B cell (primary cell): ENCODE data around the gene KNOP1. TPM values are rescaled to one million over a fixed set of nuclear protein-coding genes. Genes with fewer than 3 reads are reported as not detected.

Experiments used
- ATAC-seq: fragments of 200-7000 bp; cut with Tn5 transposase; one replicate; pipeline ENCODE4 v1.10.0; 2021; ENCODE audit warnings: low read depth, mild to moderate bottlenecking, moderate number of reproducible peaks, moderate library complexity
- CTCF ChIA-PET: fragments of 350-600 bp; sonication (Branson Sonifier 250); formaldehyde crosslinking; loops from one replicate; lab custom pipeline; 2021; ENCODE audit warnings: antibody characterized with exemption, inconsistent platforms; lab: Charles Lee
- POLR2A ChIA-PET: fragments of 350-600 bp; sonication (Branson Sonifier 250); formaldehyde crosslinking; loops from one replicate; lab custom pipeline; 2021; ENCODE audit warnings: antibody characterized with exemption; lab: Charles Lee
- DNase-seq: peaks from one replicate; pipeline ENCODE4 v3.0.0; 2013
- H2AFZ ChIP-seq: 2 replicates; pipeline ENCODE4 v1.6.1; 2012; ENCODE audit warnings: mild to moderate bottlenecking, low read depth, low read length; ENCODE audit not compliant: insufficient read depth, poor library complexity, severe bottlenecking
- H3K27ac ChIP-seq, 2 donors: 1 replicate in 1 of 2; 2 replicates in 1 of 2; pipeline ENCODE4 v1.5.1; 2012 to 2013; ENCODE audit warnings: low read length in 2 of 2, mild to moderate bottlenecking in 2 of 2, moderate library complexity in 1 of 2
- H3K27me3 ChIP-seq, 4 experiments: fragments of 200-600 bp in 1 of 4; sonication (generic) in 1 of 4; replicated peaks in 1 of 4; 1 replicate in 2 of 4; 2 replicates in 2 of 4; pipeline versions ENCODE4 v1.6.1 to v1.7.0; 2013 to 2016; ENCODE audit warnings: low read length in 3 of 4, mild to moderate bottlenecking in 2 of 4, mixed read lengths in 1 of 4, moderate library complexity in 1 of 4; ENCODE audit not compliant: insufficient read depth in 4 of 4, control insufficient read depth in 3 of 4; ENCODE audit errors: control extremely low read depth in 1 of 4
- H3K36me3 ChIP-seq, 2 experiments: replicated peaks in 1 of 2; 1 replicate in 1 of 2; 2 replicates in 1 of 2; pipeline versions ENCODE4 v1.6.1 to v1.7.1; 2013; ENCODE audit warnings: low read length in 1 of 2; ENCODE audit not compliant: insufficient read depth in 2 of 2, control insufficient read depth in 1 of 2; ENCODE audit errors: control extremely low read depth in 1 of 2, extremely low read depth in 1 of 2
- H3K4me1 ChIP-seq, 2 donors: fragments of 200-600 bp in 1 of 2; sonication (generic) in 1 of 2; 1 replicate in 1 of 2; 2 replicates in 1 of 2; pipeline versions ENCODE4 v1.5.1 to v1.6.1; 2013 to 2017; ENCODE audit warnings: low read length in 2 of 2; ENCODE audit not compliant: control insufficient read depth in 2 of 2, insufficient read depth in 2 of 2
- H3K4me2 ChIP-seq: replicated peaks from 2 replicates; pipeline ENCODE3; 2012; ENCODE audit warnings: mild to moderate bottlenecking, low read depth, low read length; ENCODE audit not compliant: poor library complexity, severe bottlenecking
- H3K4me3 ChIP-seq, 5 experiments: fragments of 200-600 bp in 1 of 5; sonication (generic) in 1 of 5; 1 replicate in 3 of 5; 2 replicates in 2 of 5; pipeline versions ENCODE4 v1.5.1 to v1.7.0; 2011 to 2016; ENCODE audit warnings: low read length in 4 of 5, mild to moderate bottlenecking in 4 of 5, low read depth in 2 of 5, control low read depth in 1 of 5, moderate library complexity in 1 of 5; ENCODE audit not compliant: insufficient read depth in 1 of 5; ENCODE audit errors: control extremely low read depth in 1 of 5, extremely low read depth in 1 of 5
- H3K79me2 ChIP-seq: fragments of 200-600 bp; sonication (generic); one replicate; pipeline ENCODE4 v1.6.0; 2016; ENCODE audit warnings: low read length; ENCODE audit not compliant: control insufficient read depth, insufficient read depth
- H3K9ac ChIP-seq: fragments of 200-600 bp; sonication (generic); 2 replicates; pipeline ENCODE4 v1.6.1; 2017; ENCODE audit warnings: mild to moderate bottlenecking, low read length, moderate library complexity
- H3K9me3 ChIP-seq, 3 donors: one replicate each; pipeline versions ENCODE4 v1.6.1 to v1.7.1; 2013; ENCODE audit warnings: low read length in 2 of 3; ENCODE audit not compliant: control insufficient read depth in 2 of 3, insufficient read depth in 1 of 3; ENCODE audit errors: control extremely low read depth in 1 of 3
- H4K20me1 ChIP-seq: 2 replicates; pipeline ENCODE4 v1.6.0; 2012; ENCODE audit warnings: mild to moderate bottlenecking, low read length; ENCODE audit not compliant: insufficient read depth, control insufficient read depth, poor library complexity, severe bottlenecking
- H3K27ac Mint-ChIP-seq: one replicate; pipeline ENCODE4 v1.8.0; 2021; ENCODE audit warnings: mixed read lengths
- H3K27me3 Mint-ChIP-seq: one replicate; pipeline ENCODE4 v1.8.0; 2021; ENCODE audit warnings: mixed read lengths
- H3K4me1 Mint-ChIP-seq: one replicate; pipeline ENCODE4 v1.8.0; 2021; ENCODE audit warnings: mixed read lengths
- H3K4me3 Mint-ChIP-seq: one replicate; pipeline ENCODE4 v1.8.0; 2021; ENCODE audit warnings: mixed read lengths
- H3K9me3 Mint-ChIP-seq: one replicate; pipeline ENCODE4 v1.8.0; 2022; ENCODE audit warnings: mixed read lengths; ENCODE audit not compliant: insufficient read depth
- EZH2 ChIP-seq: IDR thresholded peaks from 2 replicates; pipeline ENCODE4 v1.6.1; 2012; ENCODE audit warnings: borderline replicate concordance, low read depth, mild to moderate bottlenecking, moderate library complexity, low read length; ENCODE audit not compliant: insufficient read depth, poor library complexity, severe bottlenecking
- WGBS: methylation state at CpG from one replicate; pipeline ENCODE4 v1.1.5; 2013; ENCODE audit warnings: missing lambda C conversion rate; ENCODE audit not compliant: insufficient coverage; 5-methylcytosine and 5-hydroxymethylcytosine counted together
- intact Hi-C: fragments of 100-400 bp; cut with micrococcal nuclease; formaldehyde crosslinking; loops from one replicate; pipeline ENCODE4 v1.10.0; 2022
- polyA plus RNA-seq: library from polyadenylated mRNA; depleted of rRNA; stranded (reverse); fragments of >200 nt; gene quantifications from 2 replicates; pipeline ENCODE4 v1.2.3, GENCODE V29; 2012
- total RNA-seq, 2 donors: library from RNA; stranded (reverse); fragments of 120-200 nt in 1 of 2; gene quantifications; 1 replicate in 1 of 2; 2 replicates in 1 of 2; pipeline versions ENCODE4 v1.2.3 to v1.2.4, GENCODE V29; 2013 to 2022
- TF ChIP-seq, protein P1 (sequence below): fragments of 200-600 bp; IDR thresholded peaks from one replicate; pipeline ENCODE4 v1.8.0; 2022; ENCODE audit warnings: antibody characterized with exemption, mild to moderate bottlenecking

Gene KNOP1
- total and polyA plus RNA-seq, 2 donors (not counting 1 experiment from before 2014, with no cell fraction given) = 1.6 to 16.9 TPM

DNA sequence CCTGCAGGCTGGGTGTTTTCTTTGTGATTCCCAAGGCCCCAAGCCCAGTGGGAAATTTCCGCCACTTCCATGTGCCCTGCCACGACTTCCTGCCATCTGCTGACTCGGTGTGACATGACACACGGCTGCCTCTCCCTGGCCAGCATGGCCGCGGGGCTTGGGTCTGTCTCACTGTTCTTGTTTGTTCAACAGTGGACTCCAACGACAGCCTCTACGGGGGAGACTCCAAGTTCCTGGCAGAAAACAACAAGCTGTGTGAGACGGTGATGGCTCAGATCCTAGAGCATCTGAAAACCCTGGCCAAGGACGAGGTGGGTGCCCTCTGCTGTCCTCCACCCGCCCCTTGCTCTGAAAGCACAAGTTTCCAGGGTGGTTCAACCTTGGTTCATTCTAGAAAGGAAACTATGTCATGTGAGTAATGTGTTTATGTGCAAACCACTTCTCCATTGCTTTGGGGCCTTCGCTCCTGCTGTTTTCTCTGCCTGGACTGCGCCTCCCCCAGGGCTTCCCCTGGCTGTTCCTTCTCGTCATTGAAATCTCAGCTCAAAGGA, 26.8 kb downstream of the KNOP1 start:
- CTCF ChIA-PET = interaction anchor here (0.7 kb wide), 1 partner anchor 189 kb away, joined by 4 read pairs; no protein-coding TSS in a partner anchor
- Mint-ChIP-seq H3K4me3 (no peak overlapping the region), H3K27ac (no peak overlapping the region), H3K4me1 (no peaks in the 10 kb centered on the region), H3K9me3 (no peaks in the 10 kb centered on the region), H3K27me3 (no peaks in the 10 kb centered on the region)
- 97% methylated on average over 14 of the region's 14 CpGs for WGBS
- no peak overlapping the region for H3K4me2 ChIP-seq
- H3K4me3 ChIP-seq = no peak overlapping the region
- TF ChIP-seq EZH2 = no peak
- TF ChIP-seq, protein P1, sequence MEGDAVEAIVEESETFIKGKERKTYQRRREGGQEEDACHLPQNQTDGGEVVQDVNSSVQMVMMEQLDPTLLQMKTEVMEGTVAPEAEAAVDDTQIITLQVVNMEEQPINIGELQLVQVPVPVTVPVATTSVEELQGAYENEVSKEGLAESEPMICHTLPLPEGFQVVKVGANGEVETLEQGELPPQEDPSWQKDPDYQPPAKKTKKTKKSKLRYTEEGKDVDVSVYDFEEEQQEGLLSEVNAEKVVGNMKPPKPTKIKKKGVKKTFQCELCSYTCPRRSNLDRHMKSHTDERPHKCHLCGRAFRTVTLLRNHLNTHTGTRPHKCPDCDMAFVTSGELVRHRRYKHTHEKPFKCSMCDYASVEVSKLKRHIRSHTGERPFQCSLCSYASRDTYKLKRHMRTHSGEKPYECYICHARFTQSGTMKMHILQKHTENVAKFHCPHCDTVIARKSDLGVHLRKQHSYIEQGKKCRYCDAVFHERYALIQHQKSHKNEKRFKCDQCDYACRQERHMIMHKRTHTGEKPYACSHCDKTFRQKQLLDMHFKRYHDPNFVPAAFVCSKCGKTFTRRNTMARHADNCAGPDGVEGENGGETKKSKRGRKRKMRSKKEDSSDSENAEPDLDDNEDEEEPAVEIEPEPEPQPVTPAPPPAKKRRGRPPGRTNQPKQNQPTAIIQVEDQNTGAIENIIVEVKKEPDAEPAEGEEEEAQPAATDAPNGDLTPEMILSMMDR = no peak
- no peak overlapping the region for H2AFZ ChIP-seq
- no peak for ATAC-seq
- no peak overlapping the region for H3K27ac ChIP-seq
- peaks cover 0 to 34% of the 10 kb centered on the region in 2 experiments for H3K36me3 ChIP-seq
- no peak overlapping the region for H3K9ac ChIP-seq
- DNase-seq = no peak
- H3K79me2 ChIP-seq = no peaks in the 10 kb centered on the region
- POLR2A ChIA-PET = no interaction called here
- intact Hi-C loops = no loop called here
- H3K9me3 ChIP-seq = no peaks in the 10 kb centered on the region
- H3K4me1 ChIP-seq = no peaks in the 10 kb centered on the region
- H4K20me1 ChIP-seq = no peaks in the 10 kb centered on the region
- no peaks in the 10 kb centered on the region for H3K27me3 ChIP-seq

DNA sequence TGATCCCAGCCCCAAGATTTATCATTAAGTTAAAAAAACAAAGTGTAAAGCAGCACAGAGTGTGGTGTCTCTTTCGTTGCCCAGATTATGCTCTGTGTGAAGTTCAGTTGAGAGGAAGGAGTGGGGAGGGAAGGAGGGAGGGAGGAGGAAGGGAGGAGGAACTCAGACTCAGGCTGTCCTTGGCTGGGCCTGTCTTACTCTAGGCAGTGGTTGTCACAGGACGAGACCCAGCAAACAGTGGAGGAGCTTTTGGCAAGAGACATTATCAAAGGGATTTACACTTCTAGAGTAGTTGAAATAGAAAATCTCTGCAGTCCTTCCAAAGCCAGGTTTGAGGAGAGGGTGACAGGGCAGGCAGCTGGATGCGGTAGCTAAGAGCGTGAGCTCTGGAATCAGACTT, 27.8 kb downstream of the KNOP1 start:
- Histone ChIP-seq H2AFZ (no peak overlapping the region), H3K9ac (no peak overlapping the region), H3K4me3 (no peak overlapping the region), H3K79me2 (no peaks in the 10 kb centered on the region), H4K20me1 (no peaks in the 10 kb centered on the region), H3K27me3 (no peaks in the 10 kb centered on the region), H3K9me3 (peaks cover 0 to 4% (median 0%) of the 10 kb centered on the region in 3 donors), H3K27ac (no peak overlapping the region), H3K4me2 (no peak overlapping the region), H3K36me3 (peaks cover 0 to 42% of the 10 kb centered on the region in 2 experiments), H3K4me1 (no peaks in the 10 kb centered on the region)
- 77% methylated on average over 1 of the region's 4 CpGs for WGBS
- no peaks in the 10 kb centered on the region for H3K4me1 Mint-ChIP-seq
- no peaks in the 10 kb centered on the region for H3K27me3 Mint-ChIP-seq
- intact Hi-C loops = no loop called here
- POLR2A ChIA-PET = no interaction called here
- H3K9me3 Mint-ChIP-seq = peaks cover 3% of the 10 kb centered on the region
- no peak overlapping the region for H3K4me3 Mint-ChIP-seq
- no peak for ATAC-seq
- TF ChIP-seq, protein P1 = no peak
- TF ChIP-seq EZH2 = no peak
- DNase-seq = no peak
- CTCF ChIA-PET = no interaction called here
- no peak overlapping the region for H3K27ac Mint-ChIP-seq
